ENCODE results near the gene MAP3K10. TPM values are rescaled to one million over a fixed set of nuclear protein-coding genes. Genes with fewer than 3 reads are reported as not detected.

MAP3K10 gene
- total and polyA plus RNA-seq, 2 donors (not counting 1 experiment from before 2014, with no cell fraction given) = 22.5 to 41.6 TPM

DNA sequence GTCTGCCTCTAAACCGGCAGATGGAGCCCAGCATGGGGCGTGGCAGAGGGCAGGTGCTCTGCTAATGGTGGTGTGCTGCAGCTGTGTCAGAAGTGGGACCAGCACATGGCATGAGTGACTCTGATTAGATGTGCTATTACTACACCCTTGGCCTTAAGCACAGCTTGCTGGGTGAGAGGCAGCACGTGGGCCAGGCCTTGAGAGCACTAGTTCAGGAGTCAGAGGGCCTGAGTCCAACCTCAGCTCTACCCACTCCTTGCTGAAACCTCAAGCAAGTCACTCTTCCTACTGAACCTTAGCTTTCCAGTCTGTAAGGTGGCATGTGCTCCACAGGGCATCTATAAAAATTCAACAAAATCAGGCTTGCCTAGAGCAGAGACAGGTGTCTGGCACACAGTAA lies 71.2 kb downstream of the MAP3K10 start:
- Histone ChIP-seq H3K4me3 (ENCODE audit: control extremely low read depth in 1 of 5, extremely low read depth in 1 of 5, insufficient read depth in 1 of 5, low read depth in 2 of 5, low read length in 4 of 5) (no peak overlapping the region), H3K27ac (ENCODE audit: low read length in 2 of 2) (no peak overlapping the region), H3K9ac (ENCODE audit: low read length) (no peak overlapping the region), H3K27me3 (replicated peaks in 1 of 4; ENCODE audit: control extremely low read depth in 1 of 4, control insufficient read depth in 3 of 4, insufficient read depth in 4 of 4, low read length in 3 of 4) (no peaks in the 10 kb centered on the region), H2AFZ (ENCODE audit: insufficient read depth, low read depth, low read length, poor library complexity, severe bottlenecking) (no peak overlapping the region), H3K4me1 (ENCODE audit: control insufficient read depth in 2 of 2, insufficient read depth in 2 of 2, low read length in 2 of 2) (no peaks in the 10 kb centered on the region), H4K20me1 (ENCODE audit: control insufficient read depth, insufficient read depth, low read length, poor library complexity, severe bottlenecking) (peaks cover 88% of the 10 kb centered on the region), H3K9me3 (ENCODE audit: control extremely low read depth in 1 of 3, control insufficient read depth in 2 of 3, insufficient read depth in 1 of 3, low read length in 2 of 3) (no peaks in the 10 kb centered on the region), H3K36me3 (replicated peaks in 1 of 2; ENCODE audit: control extremely low read depth in 1 of 2, control insufficient read depth in 1 of 2, extremely low read depth in 1 of 2, insufficient read depth in 2 of 2, low read length in 1 of 2) (peaks cover 0 to 30% of the 10 kb centered on the region in 2 experiments), H3K4me2 (replicated peaks; ENCODE audit: low read depth, low read length, poor library complexity, severe bottlenecking) (no peak overlapping the region), H3K79me2 (ENCODE audit: control insufficient read depth, insufficient read depth, low read length) (peaks cover 95% of the 10 kb centered on the region)
- H3K9me3 Mint-ChIP-seq (ENCODE audit: insufficient read depth) = no peaks in the 10 kb centered on the region
- no peak for ATAC-seq (ENCODE audit: low read depth)
- CTCF ChIA-PET = no interaction called here
- no peak overlapping the region for H3K27ac Mint-ChIP-seq
- no peak overlapping the region for H3K4me3 Mint-ChIP-seq
- H3K27me3 Mint-ChIP-seq = no peaks in the 10 kb centered on the region
- POLR2A ChIA-PET = no interaction called here
- intact Hi-C loops (cut with micrococcal nuclease) = no loop called here
- DNase-seq = no peak
- peaks cover 32% of the 10 kb centered on the region for H3K4me1 Mint-ChIP-seq
- no peak for TF ChIP-seq EZH2 (IDR thresholded peaks at IDR 0.05; ENCODE audit: borderline replicate concordance, insufficient read depth, low read depth, low read length, poor library complexity, severe bottlenecking)
- TF ChIP-seq, protein P1, sequence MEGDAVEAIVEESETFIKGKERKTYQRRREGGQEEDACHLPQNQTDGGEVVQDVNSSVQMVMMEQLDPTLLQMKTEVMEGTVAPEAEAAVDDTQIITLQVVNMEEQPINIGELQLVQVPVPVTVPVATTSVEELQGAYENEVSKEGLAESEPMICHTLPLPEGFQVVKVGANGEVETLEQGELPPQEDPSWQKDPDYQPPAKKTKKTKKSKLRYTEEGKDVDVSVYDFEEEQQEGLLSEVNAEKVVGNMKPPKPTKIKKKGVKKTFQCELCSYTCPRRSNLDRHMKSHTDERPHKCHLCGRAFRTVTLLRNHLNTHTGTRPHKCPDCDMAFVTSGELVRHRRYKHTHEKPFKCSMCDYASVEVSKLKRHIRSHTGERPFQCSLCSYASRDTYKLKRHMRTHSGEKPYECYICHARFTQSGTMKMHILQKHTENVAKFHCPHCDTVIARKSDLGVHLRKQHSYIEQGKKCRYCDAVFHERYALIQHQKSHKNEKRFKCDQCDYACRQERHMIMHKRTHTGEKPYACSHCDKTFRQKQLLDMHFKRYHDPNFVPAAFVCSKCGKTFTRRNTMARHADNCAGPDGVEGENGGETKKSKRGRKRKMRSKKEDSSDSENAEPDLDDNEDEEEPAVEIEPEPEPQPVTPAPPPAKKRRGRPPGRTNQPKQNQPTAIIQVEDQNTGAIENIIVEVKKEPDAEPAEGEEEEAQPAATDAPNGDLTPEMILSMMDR (IDR thresholded peaks at IDR 0.05) = no peak
- 100% methylated on average over 1 of the region's 3 CpGs for WGBS (ENCODE audit: insufficient coverage)

DNA sequence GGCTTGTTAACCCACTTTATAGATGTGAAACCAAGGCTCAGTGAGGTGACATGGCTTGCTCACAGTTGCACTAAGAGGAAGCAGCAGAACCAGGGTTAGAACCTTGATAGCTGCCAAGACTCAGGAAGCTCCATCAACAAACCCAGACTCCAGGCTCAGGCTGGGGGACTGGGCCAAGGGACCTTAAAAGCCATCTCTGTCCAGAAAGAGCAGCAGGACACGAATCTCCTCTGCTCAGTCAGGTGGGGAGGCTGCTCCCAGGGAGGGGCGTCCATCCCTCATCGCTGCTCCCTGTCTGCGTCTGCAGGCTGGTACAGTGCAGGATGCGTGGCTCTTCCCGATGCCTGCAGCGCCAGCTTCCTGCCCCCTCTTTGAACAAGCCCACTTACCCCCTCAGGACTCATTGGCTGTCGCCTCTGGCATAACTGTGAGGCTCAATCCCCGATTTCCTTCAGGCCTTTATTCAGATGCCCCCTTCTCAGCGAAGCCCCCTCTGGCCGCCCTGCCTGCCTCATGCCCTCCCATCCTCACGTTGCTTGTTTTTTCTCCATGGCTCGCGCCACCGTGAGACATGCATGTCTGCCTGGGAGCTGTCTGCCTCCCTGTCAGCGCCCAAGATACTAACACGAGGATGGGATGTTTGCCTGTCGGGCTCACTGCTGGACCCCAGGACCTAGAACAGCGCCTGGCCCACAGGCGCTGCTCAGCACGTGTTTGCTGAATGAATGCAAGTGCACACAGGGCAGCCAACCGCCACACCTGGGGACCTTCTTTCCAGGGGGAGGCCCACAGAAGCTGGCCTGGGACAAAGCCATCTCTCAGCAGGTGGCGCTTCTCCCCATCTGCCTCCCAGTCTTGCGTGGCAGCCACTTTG lies 72.5 kb downstream of the MAP3K10 start:
- Histone ChIP-seq H3K4me3 (ENCODE audit: control extremely low read depth in 1 of 5, extremely low read depth in 1 of 5, insufficient read depth in 1 of 5, low read depth in 2 of 5, low read length in 4 of 5) (no peak overlapping the region), H2AFZ (ENCODE audit: insufficient read depth, low read depth, low read length, poor library complexity, severe bottlenecking) (no peak overlapping the region), H4K20me1 (ENCODE audit: control insufficient read depth, insufficient read depth, low read length, poor library complexity, severe bottlenecking) (peaks cover 89% of the 10 kb centered on the region), H3K9me3 (ENCODE audit: control extremely low read depth in 1 of 3, control insufficient read depth in 2 of 3, insufficient read depth in 1 of 3, low read length in 2 of 3) (peaks cover 0 to 4% (median 0%) of the 10 kb centered on the region in 3 donors), H3K36me3 (replicated peaks in 1 of 2; ENCODE audit: control extremely low read depth in 1 of 2, control insufficient read depth in 1 of 2, extremely low read depth in 1 of 2, insufficient read depth in 2 of 2, low read length in 1 of 2) (peaks cover 0 to 40% of the 10 kb centered on the region in 2 experiments), H3K4me2 (replicated peaks; ENCODE audit: low read depth, low read length, poor library complexity, severe bottlenecking) (no peak overlapping the region), H3K9ac (ENCODE audit: low read length) (no peak overlapping the region), H3K4me1 (ENCODE audit: control insufficient read depth in 2 of 2, insufficient read depth in 2 of 2, low read length in 2 of 2) (peaks cover 0 to 9% of the 10 kb centered on the region in 2 donors), H3K79me2 (ENCODE audit: control insufficient read depth, insufficient read depth, low read length) (peaks cover 95% of the 10 kb centered on the region), H3K27me3 (replicated peaks in 1 of 4; ENCODE audit: control extremely low read depth in 1 of 4, control insufficient read depth in 3 of 4, insufficient read depth in 4 of 4, low read length in 3 of 4) (no peaks in the 10 kb centered on the region), H3K27ac (ENCODE audit: low read length in 2 of 2) (no peak overlapping the region)
- WGBS (ENCODE audit: insufficient coverage) = 98% methylated on average over 24 of the region's 24 CpGs
- DNase-seq (no peak), ATAC-seq (ENCODE audit: low read depth) (no peak)
- no peaks in the 10 kb centered on the region for H3K27me3 Mint-ChIP-seq
- no peaks in the 10 kb centered on the region for H3K9me3 Mint-ChIP-seq (ENCODE audit: insufficient read depth)
- H3K4me3 Mint-ChIP-seq = no peak overlapping the region
- CTCF ChIA-PET = no interaction called here
- peaks cover 37% of the 10 kb centered on the region for H3K4me1 Mint-ChIP-seq
- POLR2A ChIA-PET = no interaction called here
- H3K27ac Mint-ChIP-seq = no peak overlapping the region
- TF ChIP-seq, protein P1 (IDR thresholded peaks at IDR 0.05) = no peak
- TF ChIP-seq EZH2 (IDR thresholded peaks at IDR 0.05; ENCODE audit: borderline replicate concordance, insufficient read depth, low read depth, low read length, poor library complexity, severe bottlenecking) = no peak
- intact Hi-C loops (cut with micrococcal nuclease) = no loop called here
